HepG2 (cell line): ENCODE data around the gene PSMD10. TPM values are rescaled to one million over a fixed set of nuclear protein-coding genes. Genes with fewer than 3 reads are reported as not detected.

Source experiments
- CEBPB ChIP-seq: IDR thresholded peaks from 2 replicates; pipeline ENCODE4 v1.6.1; 2011; ENCODE audit warnings: low read depth, low read length, improper control_type of control experiment, borderline replicate concordance
- CENPX ChIP-seq: sonication (generic); formaldehyde crosslinking; IDR thresholded peaks from 2 replicates; pipeline ENCODE4 v1.9.0; 2021; ENCODE audit warnings: mild to moderate bottlenecking, missing genetic modification reagents, moderate library complexity
- ELK4 ChIP-seq: sonication (generic); formaldehyde crosslinking; IDR thresholded peaks from 2 replicates; pipeline ENCODE4 v1.9.0; 2021; ENCODE audit warnings: missing genetic modification reagents, borderline replicate concordance
- HES4 ChIP-seq: sonication (generic); formaldehyde crosslinking; IDR thresholded peaks from 2 replicates; pipeline ENCODE4 v1.9.0; 2021; ENCODE audit warnings: mild to moderate bottlenecking, missing genetic modification reagents, borderline replicate concordance
- HMG20B ChIP-seq: conservative IDR thresholded peaks from 2 replicates; pipeline ENCODE4 v1.6.1; 2016; ENCODE audit warnings: missing genetic modification reagents, missing compliant biosample characterization
- MEIS2 ChIP-seq: sonication (generic); formaldehyde crosslinking; IDR thresholded peaks from 2 replicates; pipeline ENCODE4 v1.9.0; 2021; ENCODE audit warnings: mild to moderate bottlenecking, missing genetic modification reagents
- NR2F6 ChIP-seq, 2 experiments: IDR thresholded peaks; 2 replicates each; pipeline ENCODE4 v1.6.1; 2016; ENCODE audit warnings: antibody characterized with exemption in 1 of 2, mild to moderate bottlenecking in 1 of 2
- SMAD1 ChIP-seq: sonication (generic); formaldehyde crosslinking; IDR thresholded peaks from 2 replicates; pipeline ENCODE4 v1.4.0; 2020; ENCODE audit warnings: missing genetic modification reagents, low read depth, mild to moderate bottlenecking, borderline replicate concordance
- UBTF ChIP-seq: sonication (generic); formaldehyde crosslinking; IDR thresholded peaks from 2 replicates; pipeline ENCODE4 v1.4.0; 2020; ENCODE audit warnings: mild to moderate bottlenecking, missing genetic modification reagents
- YEATS2 ChIP-seq: sonication (generic); formaldehyde crosslinking; IDR thresholded peaks from 2 replicates; pipeline ENCODE4 v1.4.0; 2020; ENCODE audit warnings: missing genetic modification reagents, borderline replicate concordance
- ZFAT ChIP-seq: sonication (generic); formaldehyde crosslinking; conservative IDR thresholded peaks from 2 replicates; pipeline ENCODE4 v1.8.1; 2023; ENCODE audit warnings: missing genetic modification reagents, inconsistent platforms
- ZMYM2 ChIP-seq: sonication (generic); formaldehyde crosslinking; IDR thresholded peaks from 2 replicates; pipeline ENCODE4 v1.8.0; 2022; ENCODE audit warnings: mild to moderate bottlenecking, missing genetic modification reagents
- ZNF20 ChIP-seq: sonication (generic); formaldehyde crosslinking; IDR thresholded peaks from 2 replicates; pipeline ENCODE4 v1.4.0; 2020; ENCODE audit warnings: mild to moderate bottlenecking, moderate library complexity, missing genetic modification reagents
- ZNF207 ChIP-seq: fragments of 450-650 bp; IDR thresholded peaks from 2 replicates; pipeline ENCODE4 v1.6.1; 2016; ENCODE audit warnings: antibody characterized with exemption, borderline replicate concordance
- ZNF543 ChIP-seq: sonication (generic); formaldehyde crosslinking; IDR thresholded peaks from 2 replicates; pipeline ENCODE4 v1.4.0; 2020; ENCODE audit warnings: mild to moderate bottlenecking, missing genetic modification reagents
- ZNF605 ChIP-seq: sonication (generic); formaldehyde crosslinking; IDR thresholded peaks from 2 replicates; pipeline ENCODE4 v1.8.0; 2022; ENCODE audit warnings: mild to moderate bottlenecking, missing genetic modification reagents
- ZNF619 ChIP-seq: sonication (generic); formaldehyde crosslinking; IDR thresholded peaks from 2 replicates; pipeline ENCODE4 v1.4.0; 2020; ENCODE audit warnings: mild to moderate bottlenecking, missing genetic modification reagents
- ZNF891 ChIP-seq: sonication (generic); formaldehyde crosslinking; IDR thresholded peaks from 2 replicates; pipeline ENCODE4 v1.5.0; 2020; ENCODE audit warnings: mild to moderate bottlenecking, missing genetic modification reagents
- polyA plus RNA-seq, 8 experiments: library from polyadenylated mRNA; depleted of rRNA in 3 of 8; stranded (reverse) in 7 of 8; unstranded in 1 of 8; fragments of >200 nt; fragmentation: Illumina TruSeq in 4 of 8; extraction: Trizol in 4 of 8; gene quantifications; 2 replicates each; pipeline versions ENCODE4 v1.2.1 to v1.2.3, GENCODE V29; 2011 to 2016; ENCODE audit warnings: low read depth in 4 of 8, missing spikeins in 1 of 8, mixed read lengths in 1 of 8; ENCODE audit not compliant: insufficient read depth in 1 of 8
- total RNA-seq, 5 experiments: library from RNA; depleted of rRNA; stranded (reverse); fragments of >200 nt; fragmentation: Illumina TruSeq; extraction: Trizol; gene quantifications; 2 replicates each; pipeline ENCODE4 v1.2.3, GENCODE V29; 2016; ENCODE audit warnings: low read depth in 1 of 5
- TF ChIP-seq, protein P1 (sequence below): IDR thresholded peaks from 2 replicates; pipeline ENCODE4 v1.6.1; 2016; ENCODE audit warnings: mild to moderate bottlenecking
- TF ChIP-seq, protein P2 (sequence below): sonication (generic); formaldehyde crosslinking; IDR thresholded peaks from 2 replicates; pipeline ENCODE4 v1.4.0; 2020; ENCODE audit warnings: missing genetic modification reagents
- TF ChIP-seq, protein P3 (sequence below): sonication (generic); formaldehyde crosslinking; IDR thresholded peaks from 2 replicates; pipeline ENCODE4 v1.4.0; 2020; ENCODE audit warnings: missing genetic modification reagents

PSMD10 gene
- total and polyA plus RNA-seq, 2 of the 13 experiments (the other 11 are each of a cell fraction or from before 2014, with no cell fraction given) = 56.4 to 65.3 TPM

GRCh38 chrX:108091264-108091877 lies at the start of gene PSMD10, which contains the start of gene ATG4A (continued):
- TF ChIP-seq, protein P1, sequence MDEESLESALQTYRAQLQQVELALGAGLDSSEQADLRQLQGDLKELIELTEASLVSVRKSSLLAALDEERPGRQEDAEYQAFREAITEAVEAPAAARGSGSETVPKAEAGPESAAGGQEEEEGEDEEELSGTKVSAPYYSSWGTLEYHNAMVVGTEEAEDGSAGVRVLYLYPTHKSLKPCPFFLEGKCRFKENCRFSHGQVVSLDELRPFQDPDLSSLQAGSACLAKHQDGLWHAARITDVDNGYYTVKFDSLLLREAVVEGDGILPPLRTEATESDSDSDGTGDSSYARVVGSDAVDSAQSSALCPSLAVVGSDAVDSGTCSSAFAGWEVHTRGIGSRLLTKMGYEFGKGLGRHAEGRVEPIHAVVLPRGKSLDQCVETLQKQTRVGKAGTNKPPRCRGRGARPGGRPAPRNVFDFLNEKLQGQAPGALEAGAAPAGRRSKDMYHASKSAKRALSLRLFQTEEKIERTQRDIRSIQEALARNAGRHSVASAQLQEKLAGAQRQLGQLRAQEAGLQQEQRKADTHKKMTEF = 0 out of 2 replicates have a peak, but pooled peaks have one; percentile 21
- no peak for TF ChIP-seq ELK4 (CRISPR knock-in tag)
- TF ChIP-seq SMAD1 (CRISPR knock-in tag) = no peak
- TF ChIP-seq UBTF (CRISPR knock-in tag) = no peak
- TF ChIP-seq NR2F6 (IDR thresholded peaks at IDR 0.05) = no peak
- no peak for TF ChIP-seq NR2F6 (CRISPR knock-in tag; IDR thresholded peaks at IDR 0.05)
- TF ChIP-seq MEIS2 (CRISPR knock-in tag) = no peak
- no peak for TF ChIP-seq CENPX (CRISPR knock-in tag)
- no peak for TF ChIP-seq ZFAT (CRISPR knock-in tag)
- TF ChIP-seq HMG20B = no peak
- TF ChIP-seq, protein P2, sequence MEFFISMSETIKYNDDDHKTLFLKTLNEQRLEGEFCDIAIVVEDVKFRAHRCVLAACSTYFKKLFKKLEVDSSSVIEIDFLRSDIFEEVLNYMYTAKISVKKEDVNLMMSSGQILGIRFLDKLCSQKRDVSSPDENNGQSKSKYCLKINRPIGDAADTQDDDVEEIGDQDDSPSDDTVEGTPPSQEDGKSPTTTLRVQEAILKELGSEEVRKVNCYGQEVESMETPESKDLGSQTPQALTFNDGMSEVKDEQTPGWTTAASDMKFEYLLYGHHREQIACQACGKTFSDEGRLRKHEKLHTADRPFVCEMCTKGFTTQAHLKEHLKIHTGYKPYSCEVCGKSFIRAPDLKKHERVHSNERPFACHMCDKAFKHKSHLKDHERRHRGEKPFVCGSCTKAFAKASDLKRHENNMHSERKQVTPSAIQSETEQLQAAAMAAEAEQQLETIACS = no peak
- TF ChIP-seq ZNF605 (CRISPR knock-in tag) = no peak
- peak; percentile 78; the same call in 1 of the 2 replicates for TF ChIP-seq ZNF891 (CRISPR knock-in tag)
- TF ChIP-seq HES4 (CRISPR knock-in tag) = no peak
- no peak for TF ChIP-seq ZMYM2
- TF ChIP-seq ZNF20 (CRISPR knock-in tag) = no peak
- peak; percentile 30; the same call in 1 of the 2 replicates for TF ChIP-seq YEATS2 (CRISPR knock-in tag)
- TF ChIP-seq ZNF619 (CRISPR knock-in tag) = no peak
- no peak for TF ChIP-seq ZNF543
- no peak for TF ChIP-seq CEBPB
- TF ChIP-seq, protein P3, sequence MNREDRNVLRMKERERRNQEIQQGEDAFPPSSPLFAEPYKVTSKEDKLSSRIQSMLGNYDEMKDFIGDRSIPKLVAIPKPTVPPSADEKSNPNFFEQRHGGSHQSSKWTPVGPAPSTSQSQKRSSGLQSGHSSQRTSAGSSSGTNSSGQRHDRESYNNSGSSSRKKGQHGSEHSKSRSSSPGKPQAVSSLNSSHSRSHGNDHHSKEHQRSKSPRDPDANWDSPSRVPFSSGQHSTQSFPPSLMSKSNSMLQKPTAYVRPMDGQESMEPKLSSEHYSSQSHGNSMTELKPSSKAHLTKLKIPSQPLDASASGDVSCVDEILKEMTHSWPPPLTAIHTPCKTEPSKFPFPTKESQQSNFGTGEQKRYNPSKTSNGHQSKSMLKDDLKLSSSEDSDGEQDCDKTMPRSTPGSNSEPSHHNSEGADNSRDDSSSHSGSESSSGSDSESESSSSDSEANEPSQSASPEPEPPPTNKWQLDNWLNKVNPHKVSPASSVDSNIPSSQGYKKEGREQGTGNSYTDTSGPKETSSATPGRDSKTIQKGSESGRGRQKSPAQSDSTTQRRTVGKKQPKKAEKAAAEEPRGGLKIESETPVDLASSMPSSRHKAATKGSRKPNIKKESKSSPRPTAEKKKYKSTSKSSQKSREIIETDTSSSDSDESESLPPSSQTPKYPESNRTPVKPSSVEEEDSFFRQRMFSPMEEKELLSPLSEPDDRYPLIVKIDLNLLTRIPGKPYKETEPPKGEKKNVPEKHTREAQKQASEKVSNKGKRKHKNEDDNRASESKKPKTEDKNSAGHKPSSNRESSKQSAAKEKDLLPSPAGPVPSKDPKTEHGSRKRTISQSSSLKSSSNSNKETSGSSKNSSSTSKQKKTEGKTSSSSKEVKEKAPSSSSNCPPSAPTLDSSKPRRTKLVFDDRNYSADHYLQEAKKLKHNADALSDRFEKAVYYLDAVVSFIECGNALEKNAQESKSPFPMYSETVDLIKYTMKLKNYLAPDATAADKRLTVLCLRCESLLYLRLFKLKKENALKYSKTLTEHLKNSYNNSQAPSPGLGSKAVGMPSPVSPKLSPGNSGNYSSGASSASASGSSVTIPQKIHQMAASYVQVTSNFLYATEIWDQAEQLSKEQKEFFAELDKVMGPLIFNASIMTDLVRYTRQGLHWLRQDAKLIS = no peak
- no peak for TF ChIP-seq ZNF207
